Erythroblast (primary cell): Measurements from ENCODE around the gene FBXO8.

Experiments
- GATA1 ChIP-seq: IDR thresholded peaks from 2 replicates; pipeline ENCODE4 v1.6.1; 2011; ENCODE audit warnings: low read depth, mild to moderate bottlenecking, control low read depth, low read length, moderate library complexity
- POLR2A ChIP-seq: IDR thresholded peaks from 2 replicates; pipeline ENCODE4 v1.6.1; 2011; ENCODE audit warnings: mild to moderate bottlenecking, low read length

GRCh38 chr4:174248407-174248806 is 35.1 kb downstream of the FBXO8 start:
- no peak for TF ChIP-seq POLR2A
- no peak for TF ChIP-seq GATA1
